GM18505 (cell line): ENCODE measurements around the gene MRPS7.

Experiments
- ATAC-seq: cut with Tn5 transposase; IDR thresholded peaks from one replicate; pipeline ENCODE4 v1.9.1; 2021; ENCODE audit not compliant: unreplicated experiment
- POLR2A ChIP-seq: IDR thresholded peaks from 4 replicates; pipeline ENCODE4 v1.6.1; 2011; ENCODE audit warnings: borderline replicate concordance; ENCODE audit not compliant: insufficient read depth, insufficient read length; ENCODE audit errors: extremely low read depth

MRPS7 gene

GRCh38 chr17:75261336-75262111 lies at the start of gene MRPS7, which contains the start of gene GGA3:
MRPS7 (plus strand) TSS chr17:75261879; CDS start chr17:75261901, 22 bp downstream.
GGA3 (minus strand) TSS chr17:75261606; CDS start chr17:75261587, 19 bp downstream.
- ATAC-seq, result peak; percentile 90
- TF ChIP-seq POLR2A, result peak; percentile 83

GRCh38 chr17:75218131-75218530 lies 43.5 kb upstream of the MRPS7 start:
- ATAC-seq, result no peak
- TF ChIP-seq POLR2A, result no peak

GRCh38 chr17:75219815-75220214 lies 41.9 kb upstream of the MRPS7 start:
- no peak for TF ChIP-seq POLR2A
- ATAC-seq, result no peak

GRCh38 chr17:75225016-75225415 lies 36.7 kb upstream of the MRPS7 start:
- no peak for ATAC-seq
- TF ChIP-seq POLR2A, result no peak

GRCh38 chr17:75227729-75228128 lies 34.0 kb upstream of the MRPS7 start:
- ATAC-seq, result no peak
- TF ChIP-seq POLR2A, result no peak

- no peak for ATAC-seq
- no peak for TF ChIP-seq POLR2A
Observed at GRCh38 chr17:75228305-75228704, 33.4 kb upstream of the MRPS7 start.

GRCh38 chr17:75228847-75229246 lies 32.8 kb upstream of the MRPS7 start:
- TF ChIP-seq POLR2A, result no peak
- ATAC-seq, result no peak

- TF ChIP-seq POLR2A, result no peak
- ATAC-seq, result no peak
Observed at GRCh38 chr17:75231071-75231470, 30.6 kb upstream of the MRPS7 start.

GRCh38 chr17:75231741-75232464 lies 29.8 kb upstream of the MRPS7 start:
- no peak for ATAC-seq

GRCh38 chr17:75232786-75233185 lies 28.9 kb upstream of the MRPS7 start:
- ATAC-seq, result no peak
- no peak for TF ChIP-seq POLR2A

More at GRCh38 chr17:75231741-75232464, 29.8 kb upstream of the MRPS7 start:
- TF ChIP-seq POLR2A, result no peak

GRCh38 chr17:75237100-75238014 lies 24.3 kb upstream of the MRPS7 start:
- TF ChIP-seq POLR2A, result no peak
- ATAC-seq, result no peak

- no peak for TF ChIP-seq POLR2A
- ATAC-seq, result no peak
Observed at GRCh38 chr17:75238020-75238580, 23.6 kb upstream of the MRPS7 start.
